Measurements from ENCODE around the gene ZNF697. TPM values are rescaled to one million over a fixed set of nuclear protein-coding genes. Genes with fewer than 3 reads are reported as not detected.

Gene ZNF697
- total and polyA plus RNA-seq, 9 of the 15 experiments (the other 6 are each of a cell fraction or from before 2014, with no cell fraction given): 2.1 to 13.6 (median 8.3) TPM

DNA sequence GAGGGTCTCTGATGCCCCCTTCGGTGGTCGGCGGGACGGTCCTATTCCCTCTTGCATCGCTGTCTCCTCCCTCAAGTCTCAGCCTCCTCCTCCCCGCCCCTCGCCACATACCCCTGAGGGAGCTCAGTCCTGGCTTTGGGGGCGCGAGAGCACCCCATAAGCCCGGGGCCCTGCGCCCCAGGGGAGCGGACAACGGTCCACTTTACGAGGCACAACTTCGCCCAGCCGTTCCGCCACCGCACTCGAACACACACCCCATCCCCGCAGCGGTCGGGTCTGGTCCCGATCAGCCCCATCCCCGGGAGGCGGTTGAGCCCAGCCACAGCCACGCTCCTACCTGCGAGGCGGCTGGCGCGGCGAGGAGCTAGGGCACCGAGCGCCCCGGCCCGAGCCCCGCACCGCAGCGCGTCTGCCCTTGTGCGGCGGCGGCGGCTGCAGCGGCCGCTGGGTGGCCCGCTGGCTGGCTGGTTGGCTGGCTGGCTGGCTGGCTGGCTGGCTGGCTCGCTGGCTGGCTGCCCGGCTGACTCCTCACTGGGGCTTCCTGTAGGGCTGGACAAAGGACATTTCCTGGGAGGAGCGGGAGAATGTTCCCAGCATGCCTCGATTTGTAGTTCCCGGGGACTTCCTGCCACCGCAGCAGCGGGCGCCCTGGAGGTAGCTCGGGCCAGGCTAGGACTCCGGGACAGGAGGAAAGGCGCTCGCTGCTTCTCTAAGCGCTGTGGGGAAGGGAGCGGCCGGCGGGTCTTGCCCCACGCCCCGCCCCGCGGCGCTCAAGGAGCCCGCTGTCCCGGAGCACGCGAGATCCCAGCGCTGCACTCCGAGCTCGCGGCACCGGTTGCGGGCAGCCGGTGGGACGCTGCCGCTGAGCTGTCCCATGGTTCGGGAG is at the start of gene ZNF697 (continued):
- TF ChIP-seq THRAP3 (IDR thresholded peaks at IDR 0.05; ENCODE audit: borderline replicate concordance): no peak
- peak; percentile 60 for TF ChIP-seq ZFX (CRISPR knock-in tag; IDR thresholded peaks at IDR 0.05)
- TF ChIP-seq ZFP30 (CRISPR knock-in tag; IDR thresholded peaks at IDR 0.05; ENCODE audit: borderline replicate concordance): no peak
- TF ChIP-seq TRIM28 (IDR thresholded peaks at IDR 0.05): no peak; the same call in 1 of the 2 replicates
- TF ChIP-seq FOXK1 (CRISPR knock-in tag; IDR thresholded peaks at IDR 0.05; ENCODE audit: borderline replicate concordance): no peak
- TF ChIP-seq, protein P1, sequence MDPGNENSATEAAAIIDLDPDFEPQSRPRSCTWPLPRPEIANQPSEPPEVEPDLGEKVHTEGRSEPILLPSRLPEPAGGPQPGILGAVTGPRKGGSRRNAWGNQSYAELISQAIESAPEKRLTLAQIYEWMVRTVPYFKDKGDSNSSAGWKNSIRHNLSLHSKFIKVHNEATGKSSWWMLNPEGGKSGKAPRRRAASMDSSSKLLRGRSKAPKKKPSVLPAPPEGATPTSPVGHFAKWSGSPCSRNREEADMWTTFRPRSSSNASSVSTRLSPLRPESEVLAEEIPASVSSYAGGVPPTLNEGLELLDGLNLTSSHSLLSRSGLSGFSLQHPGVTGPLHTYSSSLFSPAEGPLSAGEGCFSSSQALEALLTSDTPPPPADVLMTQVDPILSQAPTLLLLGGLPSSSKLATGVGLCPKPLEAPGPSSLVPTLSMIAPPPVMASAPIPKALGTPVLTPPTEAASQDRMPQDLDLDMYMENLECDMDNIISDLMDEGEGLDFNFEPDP (CRISPR knock-in tag; IDR thresholded peaks at IDR 0.05): no peak
- TF ChIP-seq, protein P2, sequence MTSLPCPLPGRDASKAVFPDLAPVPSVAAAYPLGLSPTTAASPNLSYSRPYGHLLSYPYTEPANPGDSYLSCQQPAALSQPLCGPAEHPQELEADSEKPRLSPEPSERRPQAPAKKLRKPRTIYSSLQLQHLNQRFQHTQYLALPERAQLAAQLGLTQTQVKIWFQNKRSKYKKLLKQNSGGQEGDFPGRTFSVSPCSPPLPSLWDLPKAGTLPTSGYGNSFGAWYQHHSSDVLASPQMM (CRISPR knock-in tag; IDR thresholded peaks at IDR 0.05): no peak
- no peak for TF ChIP-seq ZNF695 (CRISPR knock-in tag; IDR thresholded peaks at IDR 0.05)
- TF ChIP-seq KAT7 (CRISPR knock-in tag; IDR thresholded peaks at IDR 0.05; ENCODE audit: borderline replicate concordance): no peak
- peak; percentile 32 to 46; a peak in 2 of 4 replicates for TF ChIP-seq SIN3A (IDR thresholded peaks at IDR 0.05; ENCODE audit: borderline replicate concordance in 2 of 2, control insufficient read depth in 1 of 2, low read depth in 2 of 2, low read length in 2 of 2)
- TF ChIP-seq DPF2 (IDR thresholded peaks at IDR 0.05): no peak
- TF ChIP-seq RBM14 (IDR thresholded peaks at IDR 0.05; ENCODE audit: borderline replicate concordance, insufficient read depth, low read depth, low read length): no peak
- TF ChIP-seq, protein P3, sequence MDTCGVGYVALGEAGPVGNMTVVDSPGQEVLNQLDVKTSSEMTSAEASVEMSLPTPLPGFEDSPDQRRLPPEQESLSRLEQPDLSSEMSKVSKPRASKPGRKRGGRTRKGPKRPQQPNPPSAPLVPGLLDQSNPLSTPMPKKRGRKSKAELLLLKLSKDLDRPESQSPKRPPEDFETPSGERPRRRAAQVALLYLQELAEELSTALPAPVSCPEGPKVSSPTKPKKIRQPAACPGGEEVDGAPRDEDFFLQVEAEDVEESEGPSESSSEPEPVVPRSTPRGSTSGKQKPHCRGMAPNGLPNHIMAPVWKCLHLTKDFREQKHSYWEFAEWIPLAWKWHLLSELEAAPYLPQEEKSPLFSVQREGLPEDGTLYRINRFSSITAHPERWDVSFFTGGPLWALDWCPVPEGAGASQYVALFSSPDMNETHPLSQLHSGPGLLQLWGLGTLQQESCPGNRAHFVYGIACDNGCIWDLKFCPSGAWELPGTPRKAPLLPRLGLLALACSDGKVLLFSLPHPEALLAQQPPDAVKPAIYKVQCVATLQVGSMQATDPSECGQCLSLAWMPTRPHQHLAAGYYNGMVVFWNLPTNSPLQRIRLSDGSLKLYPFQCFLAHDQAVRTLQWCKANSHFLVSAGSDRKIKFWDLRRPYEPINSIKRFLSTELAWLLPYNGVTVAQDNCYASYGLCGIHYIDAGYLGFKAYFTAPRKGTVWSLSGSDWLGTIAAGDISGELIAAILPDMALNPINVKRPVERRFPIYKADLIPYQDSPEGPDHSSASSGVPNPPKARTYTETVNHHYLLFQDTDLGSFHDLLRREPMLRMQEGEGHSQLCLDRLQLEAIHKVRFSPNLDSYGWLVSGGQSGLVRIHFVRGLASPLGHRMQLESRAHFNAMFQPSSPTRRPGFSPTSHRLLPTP (IDR thresholded peaks at IDR 0.05; ENCODE audit: borderline replicate concordance, extremely low read depth, insufficient read length): no peak
- no peak for TF ChIP-seq HMG20B (CRISPR knock-in tag; IDR thresholded peaks at IDR 0.05)
- no peak for TF ChIP-seq SNIP1 (IDR thresholded peaks at IDR 0.05; ENCODE audit: low read depth)
- no peak for TF ChIP-seq BCL6 (CRISPR knock-in tag; IDR thresholded peaks at IDR 0.05)
- TF ChIP-seq, protein P4, sequence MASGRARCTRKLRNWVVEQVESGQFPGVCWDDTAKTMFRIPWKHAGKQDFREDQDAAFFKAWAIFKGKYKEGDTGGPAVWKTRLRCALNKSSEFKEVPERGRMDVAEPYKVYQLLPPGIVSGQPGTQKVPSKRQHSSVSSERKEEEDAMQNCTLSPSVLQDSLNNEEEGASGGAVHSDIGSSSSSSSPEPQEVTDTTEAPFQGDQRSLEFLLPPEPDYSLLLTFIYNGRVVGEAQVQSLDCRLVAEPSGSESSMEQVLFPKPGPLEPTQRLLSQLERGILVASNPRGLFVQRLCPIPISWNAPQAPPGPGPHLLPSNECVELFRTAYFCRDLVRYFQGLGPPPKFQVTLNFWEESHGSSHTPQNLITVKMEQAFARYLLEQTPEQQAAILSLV (tag; IDR thresholded peaks at IDR 0.05): no peak
- TF ChIP-seq, protein P5, sequence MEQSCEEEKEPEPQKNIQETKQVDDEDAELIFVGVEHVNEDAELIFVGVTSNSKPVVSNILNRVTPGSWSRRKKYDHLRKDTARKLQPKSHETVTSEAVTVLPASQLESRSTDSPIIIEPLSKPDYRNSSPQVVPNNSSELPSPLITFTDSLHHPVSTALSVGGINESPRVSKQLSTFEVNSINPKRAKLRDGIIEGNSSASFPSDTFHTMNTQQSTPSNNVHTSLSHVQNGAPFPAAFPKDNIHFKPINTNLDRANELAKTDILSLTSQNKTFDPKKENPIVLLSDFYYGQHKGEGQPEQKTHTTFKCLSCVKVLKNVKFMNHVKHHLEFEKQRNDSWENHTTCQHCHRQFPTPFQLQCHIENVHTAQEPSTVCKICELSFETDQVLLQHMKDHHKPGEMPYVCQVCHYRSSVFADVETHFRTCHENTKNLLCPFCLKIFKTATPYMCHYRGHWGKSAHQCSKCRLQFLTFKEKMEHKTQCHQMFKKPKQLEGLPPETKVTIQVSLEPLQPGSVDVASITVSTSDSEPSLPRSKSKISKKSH (CRISPR knock-in tag; IDR thresholded peaks at IDR 0.05): no peak
- no peak for TF ChIP-seq ZNF668 (CRISPR knock-in tag; IDR thresholded peaks at IDR 0.05)
- TF ChIP-seq ELF1 (tag; IDR thresholded peaks at IDR 0.05): peak; percentile 90
